ENCODE results near the gene LANCL2.

LANCL2 gene

GRCh38 chr7:55377162-55377817 lies 12.2 kb downstream of the LANCL2 start:
- no peak for TF ChIP-seq CTCF (IDR thresholded peaks at IDR 0.05; ENCODE audit: low read depth, low read length)
- Histone ChIP-seq H3K4me1 (no peaks in the 10 kb centered on the region), H3K27me3 (no peaks in the 10 kb centered on the region; the same call in 1 of the 2 replicates), H3K4me3 (ENCODE audit: low read depth, low read length) (no peak overlapping the region), H3K9me3 (no peaks in the 10 kb centered on the region; the same call in 1 of the 2 replicates), H3K36me3 (no peaks in the 10 kb centered on the region)
- no peak for DNase-seq

- no peaks in the 10 kb centered on the region for H3K27me3 ChIP-seq
- TF ChIP-seq CTCF (IDR thresholded peaks at IDR 0.05; ENCODE audit: low read depth, low read length), result no peak
These were observed 14.1 kb downstream of the LANCL2 start for GRCh38 chr7:55379285-55379684.

GRCh38 chr7:55381189-55381588 lies 16.1 kb downstream of the LANCL2 start:
- TF ChIP-seq CTCF (IDR thresholded peaks at IDR 0.05; ENCODE audit: low read depth, low read length), result no peak
- DNase-seq, result no peak
- H3K9me3 ChIP-seq, result no peaks in the 10 kb centered on the region; the same call in 1 of the 2 replicates
- H3K4me3 ChIP-seq (ENCODE audit: low read depth, low read length), result no peak overlapping the region
- no peaks in the 10 kb centered on the region for H3K27me3 ChIP-seq
- no peaks in the 10 kb centered on the region for H3K36me3 ChIP-seq
- H3K4me1 ChIP-seq, result no peaks in the 10 kb centered on the region

More at GRCh38 chr7:55379285-55379684, 14.1 kb downstream of the LANCL2 start:
- Histone ChIP-seq H3K4me1 (no peaks in the 10 kb centered on the region), H3K4me3 (ENCODE audit: low read depth, low read length) (no peak overlapping the region), H3K9me3 (no peaks in the 10 kb centered on the region; the same call in 1 of the 2 replicates), H3K36me3 (no peaks in the 10 kb centered on the region)
- no peak for DNase-seq

GRCh38 chr7:55381696-55382095 lies 16.6 kb downstream of the LANCL2 start:
- Histone ChIP-seq H3K27me3 (no peaks in the 10 kb centered on the region), H3K9me3 (no peaks in the 10 kb centered on the region; the same call in none of the 2 replicates), H3K36me3 (no peaks in the 10 kb centered on the region), H3K4me3 (ENCODE audit: low read depth, low read length) (no peak overlapping the region), H3K4me1 (no peaks in the 10 kb centered on the region)
- DNase-seq, result no peak
- TF ChIP-seq CTCF (IDR thresholded peaks at IDR 0.05; ENCODE audit: low read depth, low read length), result no peak

GRCh38 chr7:55382251-55382650 lies 17.1 kb downstream of the LANCL2 start:
- no peaks in the 10 kb centered on the region for H3K36me3 ChIP-seq
- H3K4me1 ChIP-seq, result no peaks in the 10 kb centered on the region
- H3K27me3 ChIP-seq, result no peaks in the 10 kb centered on the region
- TF ChIP-seq CTCF (IDR thresholded peaks at IDR 0.05; ENCODE audit: low read depth, low read length), result no peak
- DNase-seq, result no peak
- H3K9me3 ChIP-seq, result no peaks in the 10 kb centered on the region; the same call in none of the 2 replicates
- H3K4me3 ChIP-seq (ENCODE audit: low read depth, low read length), result no peak overlapping the region

GRCh38 chr7:55386541-55386940 lies 21.4 kb downstream of the LANCL2 start:
- DNase-seq, result no peak
- no peaks in the 10 kb centered on the region for H3K36me3 ChIP-seq
- no peak for TF ChIP-seq CTCF (IDR thresholded peaks at IDR 0.05; ENCODE audit: low read depth, low read length)
- H3K9me3 ChIP-seq, result peaks cover 9% of the 10 kb centered on the region
- H3K27me3 ChIP-seq, result no peaks in the 10 kb centered on the region
- H3K4me1 ChIP-seq, result no peaks in the 10 kb centered on the region
- no peak overlapping the region for H3K4me3 ChIP-seq (ENCODE audit: low read depth, low read length)
